HepG2 (cell line): ENCODE measurements around the gene TOLLIP. TPM values are rescaled to one million over a fixed set of nuclear protein-coding genes. Genes with fewer than 3 reads are reported as not detected.

Experiments used
- ATAC-seq: fragments of 200-7000 bp; cut with Tn5 transposase; 3 replicates; pipeline ENCODE4 v1.9.1; 2020; ENCODE audit warnings: mild to moderate bottlenecking, moderate library complexity
- BruUV-seq: library from RNA; stranded (reverse); fragments of 400-500 nt; replicated peaks from 2 replicates; lab custom pipeline; 2021; lab: Mats Ljungman, UMichigan
- CTCF ChIA-PET: fragments of 300-600 bp; formaldehyde crosslinking; extraction: SDS; loops from one replicate; lab custom pipeline; 2021; ENCODE audit warnings: low total read pairs, inconsistent platforms, low intra/inter-chr PET ratio; lab: Yijun Ruan, JAX
- POLR2A ChIA-PET: fragments of 350-600 bp; sonication (Branson Sonifier 250); formaldehyde crosslinking; loops from one replicate; lab custom pipeline; 2020; ENCODE audit warnings: antibody characterized with exemption, inconsistent platforms; lab: Yijun Ruan, JAX
- DNase-seq: peaks from one replicate; pipeline ENCODE4 v3.0.0-alpha.2; 2015; ENCODE audit warnings: low spot score
- FAIRE-seq: peaks from 3 replicates; lab custom pipeline; 2011; peaks lifted over from hg19 to GRCh38; lab: Jason Lieb, UNC
- H2AFZ ChIP-seq: one replicate; pipeline ENCODE4 v1.6.1; 2011; ENCODE audit warnings: low read length, inconsistent platforms
- H3K27ac ChIP-seq: fragments of 300-600 bp; 3 replicates; pipeline ENCODE4 v1.8.0; 2011; ENCODE audit warnings: mixed run types, mild to moderate bottlenecking, mixed read lengths, low read length, inconsistent platforms; ENCODE audit not compliant: insufficient read depth; ENCODE audit errors: extremely low read length
- H3K27me3 ChIP-seq, 2 experiments: fragments of 200-600 bp in 1 of 2; 2 replicates in 1 of 2; 3 replicates in 1 of 2; pipeline versions ENCODE4 v1.6.0 to v1.8.0; 2011; ENCODE audit warnings: low read length in 2 of 2, mild to moderate bottlenecking in 2 of 2, moderate library complexity in 2 of 2, inconsistent platforms in 1 of 2; ENCODE audit not compliant: insufficient read depth in 2 of 2, control insufficient read depth in 1 of 2
- H3K36me3 ChIP-seq, 2 experiments: fragments of 200-600 bp in 1 of 2; replicated peaks in 1 of 2; 2 replicates in 1 of 2; 3 replicates in 1 of 2; pipeline versions ENCODE4 v1.5.1 to v1.8.0; 2011; ENCODE audit warnings: low read length in 2 of 2, inconsistent platforms in 1 of 2; ENCODE audit not compliant: insufficient read depth in 2 of 2, control insufficient read depth in 1 of 2
- H3K4me1 ChIP-seq: 2 replicates; pipeline ENCODE4 v1.5.1; 2012; ENCODE audit warnings: low read length, inconsistent platforms; ENCODE audit not compliant: insufficient read depth
- H3K4me2 ChIP-seq: 2 replicates; pipeline ENCODE4 v1.6.0; 2011; ENCODE audit warnings: low read depth, low read length, inconsistent platforms
- H3K4me3 ChIP-seq, 3 experiments: fragments of 200-600 bp in 1 of 3; sonication (generic), shearing (Covaris generic) in 1 of 3; replicated peaks in 1 of 3; 2 replicates each; pipeline ENCODE4 v1.5.1; 2011 to 2016; ENCODE audit warnings: low read length in 3 of 3, inconsistent platforms in 2 of 3, low read depth in 2 of 3, mild to moderate bottlenecking in 2 of 3, control low read depth in 1 of 3, mixed read lengths in 1 of 3; ENCODE audit not compliant: insufficient read depth in 1 of 3
- H3K79me2 ChIP-seq: one replicate; pipeline ENCODE4 v1.6.1; 2011; ENCODE audit warnings: low read length, inconsistent platforms; ENCODE audit not compliant: insufficient read depth
- H3K9ac ChIP-seq: 2 replicates; pipeline ENCODE4 v1.6.0; 2011; ENCODE audit warnings: mild to moderate bottlenecking, low read depth, low read length, inconsistent platforms; ENCODE audit not compliant: insufficient read depth
- H3K9me3 ChIP-seq: 2 replicates; pipeline ENCODE4 v1.5.1; 2012; ENCODE audit warnings: mild to moderate bottlenecking, low read length
- H4K20me1 ChIP-seq: 2 replicates; pipeline ENCODE4 v1.6.0; 2011; ENCODE audit warnings: inconsistent platforms, mild to moderate bottlenecking, low read length, moderate library complexity; ENCODE audit not compliant: insufficient read depth
- FOXA1 ChIP-seq, 2 experiments: fragments of 450-650 bp in 1 of 2; sonication (generic) in 1 of 2; formaldehyde crosslinking in 1 of 2; IDR thresholded peaks; 2 replicates each; pipeline versions ENCODE4 v1.4.0 to v1.6.1; 2016 to 2020; ENCODE audit warnings: missing genetic modification reagents in 1 of 2
- HBP1 ChIP-seq: IDR thresholded peaks from 2 replicates; pipeline ENCODE4 v1.6.1; 2016; ENCODE audit warnings: low read depth, control low read depth
- JUND ChIP-seq: sonication (generic); formaldehyde crosslinking; IDR thresholded peaks from 2 replicates; pipeline ENCODE4 v1.8.0; 2022; ENCODE audit warnings: mild to moderate bottlenecking, missing genetic modification reagents
- MAZ ChIP-seq, 2 experiments: sonication (generic) in 1 of 2; formaldehyde crosslinking in 1 of 2; IDR thresholded peaks; 2 replicates each; pipeline versions ENCODE4 v1.5.0 to v1.6.1; 2012 to 2020; ENCODE audit warnings: low read depth in 2 of 2, mild to moderate bottlenecking in 2 of 2, borderline replicate concordance in 1 of 2, improper control_type of control experiment in 1 of 2, low read length in 1 of 2, missing genetic modification reagents in 1 of 2, moderate library complexity in 1 of 2
- MTA3 ChIP-seq: sonication (generic); formaldehyde crosslinking; IDR thresholded peaks from 2 replicates; pipeline ENCODE4 v1.4.0; 2020; ENCODE audit warnings: missing genetic modification reagents
- MTF2 ChIP-seq: sonication (generic); formaldehyde crosslinking; IDR thresholded peaks from 2 replicates; pipeline ENCODE4 v1.5.0; 2020; ENCODE audit warnings: missing genetic modification reagents, borderline replicate concordance
- NFKBIZ ChIP-seq: IDR thresholded peaks from 2 replicates; pipeline ENCODE4 v1.6.1; 2018; ENCODE audit warnings: missing genetic modification reagents, missing compliant biosample characterization
- PHF20 ChIP-seq: sonication (generic); formaldehyde crosslinking; IDR thresholded peaks from 2 replicates; pipeline ENCODE4 v1.5.0; 2020; ENCODE audit warnings: mild to moderate bottlenecking, missing genetic modification reagents
- PLSCR1 ChIP-seq: sonication (generic); formaldehyde crosslinking; IDR thresholded peaks from 2 replicates; pipeline ENCODE4 v1.5.0; 2020; ENCODE audit warnings: missing genetic modification reagents, mild to moderate bottlenecking, borderline replicate concordance
- SKI ChIP-seq: fragments of 450-650 bp; IDR thresholded peaks from one replicate; pipeline ENCODE4 v1.6.1; 2018; ENCODE audit warnings: mild to moderate bottlenecking; ENCODE audit not compliant: partially characterized antibody
- SMC3 ChIP-seq: IDR thresholded peaks from 2 replicates; pipeline ENCODE4 v1.6.1; 2011; ENCODE audit warnings: low read length, improper control_type of control experiment
- SPEN ChIP-seq: sonication (generic); formaldehyde crosslinking; IDR thresholded peaks from 2 replicates; pipeline ENCODE4 v1.5.1; 2020; ENCODE audit warnings: low read depth, mild to moderate bottlenecking, missing genetic modification reagents
- SRY ChIP-seq: sonication (generic); formaldehyde crosslinking; IDR thresholded peaks from 2 replicates; pipeline ENCODE4 v1.8.0; 2022; ENCODE audit warnings: mild to moderate bottlenecking, missing genetic modification reagents
- USF2 ChIP-seq, 2 experiments: sonication (generic) in 1 of 2; formaldehyde crosslinking in 1 of 2; IDR thresholded peaks; 2 replicates each; pipeline versions ENCODE4 v1.5.1 to v1.6.1; 2011 to 2020; ENCODE audit warnings: borderline replicate concordance in 1 of 2, low read depth in 1 of 2, low read length in 1 of 2, mild to moderate bottlenecking in 1 of 2, missing genetic modification reagents in 1 of 2, moderate library complexity in 1 of 2
- XRCC5 ChIP-seq: fragments of 200-400 bp; formaldehyde crosslinking; optimal IDR thresholded peaks from 2 replicates; pipeline ENCODE3; 2017; ENCODE audit warnings: mild to moderate bottlenecking, low read length
- ZNF331 ChIP-seq: sonication (generic); formaldehyde crosslinking; IDR thresholded peaks from 2 replicates; pipeline ENCODE4 v1.4.0; 2020; ENCODE audit warnings: missing genetic modification reagents
- ZSCAN22 ChIP-seq: sonication (generic); formaldehyde crosslinking; IDR thresholded peaks from 2 replicates; pipeline ENCODE4 v1.4.0; 2020; ENCODE audit warnings: mild to moderate bottlenecking, missing genetic modification reagents
- WGBS: methylation state at CpG from one replicate; pipeline ENCODE4 v1.1.6; 2017; ENCODE audit warnings: low lambda C conversion rate; 5-methylcytosine and 5-hydroxymethylcytosine counted together
- in situ Hi-C: cut with HindIII; loops from 2 replicates; pipeline ENCODE4 v1.10.0; 2017; ENCODE audit warnings: low pct_unique_long_range_greater_than_20kb; ENCODE audit not compliant: extremely low pct_ligation_motif_present
- intact Hi-C: fragments of 100-400 bp; cut with micrococcal nuclease; formaldehyde crosslinking; loops from one replicate; pipeline ENCODE4 v1.10.0; 2022; ENCODE audit not compliant: unreplicated experiment
- polyA plus RNA-seq, 8 experiments: library from polyadenylated mRNA; depleted of rRNA in 3 of 8; stranded (reverse) in 7 of 8; unstranded in 1 of 8; fragments of >200 nt; fragmentation: Illumina TruSeq in 4 of 8; extraction: Trizol in 4 of 8; gene quantifications; 2 replicates each; pipeline versions ENCODE4 v1.2.1 to v1.2.3, GENCODE V29; 2011 to 2016; ENCODE audit warnings: low read depth in 4 of 8, missing spikeins in 1 of 8, mixed read lengths in 1 of 8; ENCODE audit not compliant: insufficient read depth in 1 of 8
- total RNA-seq, 5 experiments: library from RNA; depleted of rRNA; stranded (reverse); fragments of >200 nt; fragmentation: Illumina TruSeq; extraction: Trizol; gene quantifications; 2 replicates each; pipeline ENCODE4 v1.2.3, GENCODE V29; 2016; ENCODE audit warnings: low read depth in 1 of 5

TOLLIP gene
- total and polyA plus RNA-seq, 2 of the 13 experiments (the other 11 are each of a cell fraction or from before 2014, with no cell fraction given) = 25.9 to 47.5 TPM

- TF ChIP-seq XRCC5 (no peak), ZNF331 (CRISPR knock-in tag) (no peak), SRY (CRISPR knock-in tag) (no peak), NFKBIZ (CRISPR knock-in tag) (no peak)
- TF ChIP-seq, all 625 proteins: peak for 6
These were observed 9.8 kb downstream of the TOLLIP start (continued) for GRCh38 chr11:1299621-1300020.

- intact Hi-C loops (loop anchor here (2.0 kb wide), 1 partner anchor 34 kb away; no protein-coding TSS in a partner anchor), in situ Hi-C loops (loop anchor here (10.0 kb wide), 1 partner anchor 86 kb away; the partner anchor contains the start of gene BRSK2)
- POLR2A ChIA-PET = no interaction called here
- FAIRE-seq = peak; percentile 98
- no peak overlapping the region for H2AFZ ChIP-seq
- peak; percentile 91 for DNase-seq
- peak overlapping the region in 1 of 3 experiments; percentile 53; a peak in 1 of 6 replicates for H3K4me3 ChIP-seq
- H3K79me2 ChIP-seq = peaks cover 66% of the 10 kb centered on the region
- no TSS peak for BruUV-seq
- H3K9ac ChIP-seq = peak overlapping the region; percentile 50; the same call in 1 of the 2 replicates
- peaks cover 65% of the 10 kb centered on the region for H3K4me1 ChIP-seq
- 39% methylated on average over 32 of the region's 32 CpGs for WGBS
- no peaks in the 10 kb centered on the region for H3K9me3 ChIP-seq
- peak overlapping the region; percentile 76 for H3K4me2 ChIP-seq
- CTCF ChIA-PET = no interaction called here
- peak; percentile 83 for ATAC-seq
- H3K27ac ChIP-seq = peak overlapping the region; percentile 43
- H3K36me3 ChIP-seq = peaks cover 7 to 15% of the 10 kb centered on the region in 2 experiments; a peak in 4 of 5 replicates
- no peaks in the 10 kb centered on the region; the same call in 1 of the 2 replicates for H4K20me1 ChIP-seq
- H3K27me3 ChIP-seq = no peaks in the 10 kb centered on the region
- no peak for TF ChIP-seq USF2 (IDR thresholded peaks at IDR 0.05; ENCODE audit: low read depth, low read length)
- TF ChIP-seq USF2 (CRISPR knock-in tag; IDR thresholded peaks at IDR 0.05; ENCODE audit: borderline replicate concordance) = no peak
- peak; percentile 25; the same call in 1 of the 2 replicates for TF ChIP-seq SMC3
- no peak for TF ChIP-seq MTF2 (CRISPR knock-in tag)
- peak; percentile 82; the same call in 1 of the 2 replicates for TF ChIP-seq HBP1 (CRISPR knock-in tag)
- peak; percentile 68 for TF ChIP-seq SPEN (CRISPR knock-in tag)
- no peak for TF ChIP-seq SKI
- no peak for TF ChIP-seq ZSCAN22
- no peak for TF ChIP-seq MTA3 (CRISPR knock-in tag)
- no peak for TF ChIP-seq JUND (CRISPR knock-in tag)
- TF ChIP-seq MAZ (IDR thresholded peaks at IDR 0.05; ENCODE audit: borderline replicate concordance, low read depth, low read length) = no peak
- TF ChIP-seq MAZ (CRISPR knock-in tag; IDR thresholded peaks at IDR 0.05; ENCODE audit: low read depth) = no peak
- 0 out of 2 replicates have a peak, but pooled peaks have one; percentile 28 for TF ChIP-seq PHF20 (CRISPR knock-in tag)
- TF ChIP-seq FOXA1 (IDR thresholded peaks at IDR 0.05) = no peak
- peak; percentile 46; the same call in 1 of the 2 replicates for TF ChIP-seq FOXA1 (CRISPR knock-in tag; IDR thresholded peaks at IDR 0.05)
- no peak for TF ChIP-seq PLSCR1 (CRISPR knock-in tag)
These were observed 10.5 kb downstream of the TOLLIP start for GRCh38 chr11:1298695-1299492.
